Nephron progenitor cell (in vitro differentiated cells): ENCODE measurements around the gene CRK.

Experiments
- DNase-seq: peaks from one replicate; pipeline ENCODE4 v3.0.0; 2021
- H3K27ac Mint-ChIP-seq: 2 replicates; pipeline ENCODE4 v1.8.0; 2021; ENCODE audit warnings: mild to moderate bottlenecking, moderate library complexity, mixed read lengths
- H3K27me3 Mint-ChIP-seq: 2 replicates; pipeline ENCODE4 v1.8.0; 2021; ENCODE audit warnings: mild to moderate bottlenecking, low read depth, mixed read lengths; ENCODE audit not compliant: poor library complexity
- H3K36me3 Mint-ChIP-seq: 2 replicates; pipeline ENCODE4 v1.8.0; 2021; ENCODE audit warnings: low read depth, mixed read lengths
- H3K4me1 Mint-ChIP-seq: 2 replicates; pipeline ENCODE4 v1.8.0; 2021; ENCODE audit warnings: mixed read lengths
- H3K4me3 Mint-ChIP-seq: 2 replicates; pipeline ENCODE4 v1.8.0; 2021; ENCODE audit warnings: mild to moderate bottlenecking, moderate library complexity, mixed read lengths
- H3K9me3 Mint-ChIP-seq: 2 replicates; pipeline ENCODE4 v1.8.0; 2021; ENCODE audit warnings: mild to moderate bottlenecking, moderate library complexity, mixed read lengths
- TF ChIP-seq, protein P1 (sequence below): fragments of 200-600 bp; sonication (generic); IDR thresholded peaks from 2 replicates; pipeline ENCODE4 v1.5.0; 2021; ENCODE audit warnings: antibody characterized with exemption

Gene CRK

DNA sequence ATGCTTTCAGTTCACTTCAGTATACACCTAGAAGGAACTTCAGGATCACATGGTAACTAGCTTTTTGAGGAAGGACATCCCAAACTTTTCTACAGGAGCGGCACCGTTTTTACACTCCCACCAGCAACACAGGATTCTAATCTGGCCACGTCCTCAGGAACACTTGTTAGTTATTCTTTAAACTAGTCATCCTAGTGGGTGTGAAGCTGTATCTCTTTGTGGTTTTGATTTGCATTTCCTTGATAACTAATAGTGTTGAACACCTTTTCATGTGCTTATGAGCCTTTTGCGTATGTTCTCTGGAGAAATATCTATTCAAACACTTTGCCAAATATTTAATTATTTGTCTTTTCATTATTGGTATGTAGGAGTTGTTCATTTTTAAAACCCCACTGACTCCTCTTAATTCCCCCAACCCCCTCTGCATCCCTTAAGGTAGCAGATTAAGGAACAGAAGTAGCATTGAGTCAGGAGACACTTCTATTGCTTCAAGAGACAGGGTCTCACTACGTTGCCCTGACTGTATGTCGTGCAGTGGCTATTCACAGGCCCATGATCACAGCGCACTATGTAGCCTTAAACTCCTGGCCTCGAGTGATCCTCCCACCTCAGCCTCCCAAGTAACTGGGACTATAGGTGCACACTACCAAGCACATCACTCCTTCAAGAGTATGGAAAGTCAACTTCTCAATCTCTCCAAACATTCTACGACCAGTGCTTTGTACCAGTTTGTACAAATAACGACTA is 81.4 kb downstream of the CRK start:
- Mint-ChIP-seq H3K4me3 (no peak overlapping the region), H3K36me3 (peaks cover 68% of the 10 kb centered on the region), H3K27ac (peak overlapping the region; percentile 58), H3K4me1 (peaks cover 38% of the 10 kb centered on the region), H3K27me3 (peaks cover 2% of the 10 kb centered on the region), H3K9me3 (no peaks in the 10 kb centered on the region)
- no peak for DNase-seq
- TF ChIP-seq, protein P1, sequence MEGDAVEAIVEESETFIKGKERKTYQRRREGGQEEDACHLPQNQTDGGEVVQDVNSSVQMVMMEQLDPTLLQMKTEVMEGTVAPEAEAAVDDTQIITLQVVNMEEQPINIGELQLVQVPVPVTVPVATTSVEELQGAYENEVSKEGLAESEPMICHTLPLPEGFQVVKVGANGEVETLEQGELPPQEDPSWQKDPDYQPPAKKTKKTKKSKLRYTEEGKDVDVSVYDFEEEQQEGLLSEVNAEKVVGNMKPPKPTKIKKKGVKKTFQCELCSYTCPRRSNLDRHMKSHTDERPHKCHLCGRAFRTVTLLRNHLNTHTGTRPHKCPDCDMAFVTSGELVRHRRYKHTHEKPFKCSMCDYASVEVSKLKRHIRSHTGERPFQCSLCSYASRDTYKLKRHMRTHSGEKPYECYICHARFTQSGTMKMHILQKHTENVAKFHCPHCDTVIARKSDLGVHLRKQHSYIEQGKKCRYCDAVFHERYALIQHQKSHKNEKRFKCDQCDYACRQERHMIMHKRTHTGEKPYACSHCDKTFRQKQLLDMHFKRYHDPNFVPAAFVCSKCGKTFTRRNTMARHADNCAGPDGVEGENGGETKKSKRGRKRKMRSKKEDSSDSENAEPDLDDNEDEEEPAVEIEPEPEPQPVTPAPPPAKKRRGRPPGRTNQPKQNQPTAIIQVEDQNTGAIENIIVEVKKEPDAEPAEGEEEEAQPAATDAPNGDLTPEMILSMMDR, result no peak

DNA sequence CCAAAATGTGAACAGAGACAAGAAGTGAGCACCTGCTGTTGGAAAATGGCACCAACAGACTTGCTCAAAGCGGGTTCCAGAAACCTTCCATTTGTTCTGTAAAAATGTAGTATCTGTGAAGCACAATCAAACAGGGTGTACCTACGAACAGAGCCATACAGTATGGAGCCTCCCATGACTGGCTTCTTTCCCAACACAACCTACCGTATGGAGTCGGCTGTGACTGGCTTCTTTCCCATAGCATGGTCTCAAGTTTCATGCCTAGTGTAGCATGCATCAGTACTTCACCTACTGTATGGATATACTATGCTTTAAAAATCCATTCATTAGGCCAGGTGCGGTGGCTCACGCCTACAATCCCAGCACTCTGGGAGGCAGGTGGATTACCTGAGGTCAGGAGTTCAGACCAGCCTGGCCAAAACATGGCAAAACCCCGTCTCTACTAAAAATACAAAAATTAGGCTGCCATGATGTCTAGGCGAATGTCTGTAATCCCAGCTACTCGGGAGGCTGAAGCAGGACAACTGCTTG is 82.3 kb downstream of the CRK start:
- H3K27ac Mint-ChIP-seq, result no peak overlapping the region
- peaks cover 37% of the 10 kb centered on the region for H3K4me1 Mint-ChIP-seq
- H3K9me3 Mint-ChIP-seq, result no peaks in the 10 kb centered on the region
- no peak overlapping the region for H3K4me3 Mint-ChIP-seq
- TF ChIP-seq, protein P1, result no peak
- DNase-seq, result no peak
- peaks cover 2% of the 10 kb centered on the region for H3K27me3 Mint-ChIP-seq
- H3K36me3 Mint-ChIP-seq, result peaks cover 64% of the 10 kb centered on the region

DNA sequence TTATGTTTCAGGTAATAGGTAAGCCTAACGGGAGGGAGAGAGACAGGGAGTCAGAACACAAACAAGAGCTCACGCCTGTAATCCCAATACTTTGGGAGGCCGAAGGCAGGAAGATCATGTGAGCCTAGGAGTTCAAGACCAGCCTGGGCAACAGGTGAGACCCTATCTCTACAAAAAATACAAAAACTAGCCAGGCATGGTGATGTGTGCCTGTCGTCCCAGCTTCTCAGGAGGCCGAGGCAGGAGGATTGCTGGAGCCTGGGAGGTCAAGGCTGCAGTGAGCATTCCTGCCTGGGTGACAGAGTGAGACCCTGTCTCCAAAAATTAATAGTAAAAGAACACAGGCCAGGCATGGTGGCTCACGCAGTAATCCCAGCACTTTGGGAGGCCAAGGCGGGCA is 83.4 kb downstream of the CRK start:
- H3K4me3 Mint-ChIP-seq, result no peak overlapping the region
- H3K4me1 Mint-ChIP-seq, result peaks cover 32% of the 10 kb centered on the region
- peaks cover 2% of the 10 kb centered on the region for H3K27me3 Mint-ChIP-seq
- TF ChIP-seq, protein P1, result no peak
- H3K9me3 Mint-ChIP-seq, result no peaks in the 10 kb centered on the region
- peaks cover 59% of the 10 kb centered on the region for H3K36me3 Mint-ChIP-seq
- peak overlapping the region; percentile 66 for H3K27ac Mint-ChIP-seq
- no peak for DNase-seq

DNA sequence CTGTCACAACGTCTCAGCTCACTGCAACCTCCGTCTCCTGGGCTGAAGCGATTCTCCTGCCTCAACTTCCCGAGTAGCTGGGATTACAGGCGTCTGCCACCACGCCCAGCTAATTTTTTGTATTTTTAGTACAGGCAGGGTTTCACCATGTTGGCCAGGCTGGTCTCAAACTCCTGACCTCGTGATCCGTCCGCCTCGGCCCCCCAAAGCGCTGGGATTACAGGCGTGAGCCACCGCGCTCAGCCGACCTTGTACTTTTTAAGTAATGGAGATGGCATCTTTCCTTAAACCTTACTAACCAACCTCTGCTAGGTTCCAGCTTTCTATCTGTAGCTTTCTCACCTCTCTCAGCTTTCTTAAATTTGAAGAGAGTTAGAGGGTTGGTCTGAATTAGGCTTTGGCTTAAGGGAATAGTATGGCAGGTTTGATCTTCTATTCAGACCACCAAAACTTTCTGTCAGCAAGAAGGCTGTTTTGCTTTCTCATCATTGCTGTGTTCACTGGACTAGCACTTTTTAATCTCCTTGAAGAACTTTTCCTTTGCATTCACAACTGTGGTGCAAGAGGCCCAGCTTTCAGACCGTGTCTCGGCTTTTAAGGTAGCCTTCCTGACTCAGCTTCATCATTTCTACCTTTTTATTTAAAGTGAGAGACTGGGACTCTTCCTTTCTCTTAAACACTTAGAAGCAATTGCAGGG is 84.0 kb downstream of the CRK start:
- Mint-ChIP-seq H3K4me3 (no peak overlapping the region), H3K9me3 (no peaks in the 10 kb centered on the region), H3K27ac (peak overlapping the region; percentile 66), H3K36me3 (peaks cover 59% of the 10 kb centered on the region), H3K27me3 (peaks cover 2% of the 10 kb centered on the region), H3K4me1 (peaks cover 34% of the 10 kb centered on the region)
- TF ChIP-seq, protein P1, result no peak
- DNase-seq, result no peak
